Adrenal gland (tissue), 5 donors: Measurements from ENCODE around the gene PHIP.

ENCODE experiments used
- POLR2A ChIP-seq, 2 donors: fragments of 450-650 bp; IDR thresholded peaks; one replicate each; pipeline ENCODE4 v1.6.1; 2017; ENCODE audit warnings: antibody characterized with exemption in 2 of 2, mild to moderate bottlenecking in 2 of 2, moderate library complexity in 1 of 2
- TF ChIP-seq, protein P1 (sequence below), 6 experiments: fragments of 450-650 bp in 4 of 6; fragments of 200-600 bp in 2 of 6; sonication (generic) in 1 of 6; IDR thresholded peaks; 1 replicate in 5 of 6; 2 replicates in 1 of 6; pipeline versions ENCODE4 v1.5.1 to v1.8.0; 2016 to 2021; ENCODE audit warnings: antibody characterized with exemption in 6 of 6, mild to moderate bottlenecking in 2 of 6, moderate library complexity in 1 of 6
- donor health status: DM: no; HTN: no; CAD: no.

DNA sequence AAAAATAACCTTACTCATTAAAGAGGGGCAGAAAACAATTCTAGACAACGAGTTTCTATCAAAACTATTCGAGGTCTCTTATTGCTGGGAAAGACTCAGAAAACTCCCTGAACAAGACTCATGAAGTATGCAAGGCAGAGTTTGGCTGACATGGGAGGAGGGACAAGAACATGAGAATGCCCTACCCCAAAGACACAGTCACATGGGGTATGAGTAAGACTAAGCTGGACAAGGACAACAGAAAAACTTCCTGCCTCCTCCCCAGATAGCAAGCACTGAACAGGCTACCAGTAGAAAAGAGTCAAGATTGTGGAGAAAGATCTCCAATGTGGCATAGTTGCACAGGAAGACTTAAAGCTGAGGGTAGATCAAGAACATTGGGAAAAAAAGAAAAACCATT, 39.7 kb upstream of the PHIP start:
- no peak for TF ChIP-seq POLR2A (IDR thresholded peaks at IDR 0.05)
- TF ChIP-seq, protein P1, sequence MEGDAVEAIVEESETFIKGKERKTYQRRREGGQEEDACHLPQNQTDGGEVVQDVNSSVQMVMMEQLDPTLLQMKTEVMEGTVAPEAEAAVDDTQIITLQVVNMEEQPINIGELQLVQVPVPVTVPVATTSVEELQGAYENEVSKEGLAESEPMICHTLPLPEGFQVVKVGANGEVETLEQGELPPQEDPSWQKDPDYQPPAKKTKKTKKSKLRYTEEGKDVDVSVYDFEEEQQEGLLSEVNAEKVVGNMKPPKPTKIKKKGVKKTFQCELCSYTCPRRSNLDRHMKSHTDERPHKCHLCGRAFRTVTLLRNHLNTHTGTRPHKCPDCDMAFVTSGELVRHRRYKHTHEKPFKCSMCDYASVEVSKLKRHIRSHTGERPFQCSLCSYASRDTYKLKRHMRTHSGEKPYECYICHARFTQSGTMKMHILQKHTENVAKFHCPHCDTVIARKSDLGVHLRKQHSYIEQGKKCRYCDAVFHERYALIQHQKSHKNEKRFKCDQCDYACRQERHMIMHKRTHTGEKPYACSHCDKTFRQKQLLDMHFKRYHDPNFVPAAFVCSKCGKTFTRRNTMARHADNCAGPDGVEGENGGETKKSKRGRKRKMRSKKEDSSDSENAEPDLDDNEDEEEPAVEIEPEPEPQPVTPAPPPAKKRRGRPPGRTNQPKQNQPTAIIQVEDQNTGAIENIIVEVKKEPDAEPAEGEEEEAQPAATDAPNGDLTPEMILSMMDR (IDR thresholded peaks at IDR 0.05): no peak
